Measurements from ENCODE around the gene ZFAND5. TPM values are rescaled to one million over a fixed set of nuclear protein-coding genes. Genes with fewer than 3 reads are reported as not detected.

The ZFAND5 gene
- total and polyA plus RNA-seq, 2 of the 13 experiments (the other 11 are each of a cell fraction or from before 2014, with no cell fraction given), result 53.4 to 60.2 TPM

DNA sequence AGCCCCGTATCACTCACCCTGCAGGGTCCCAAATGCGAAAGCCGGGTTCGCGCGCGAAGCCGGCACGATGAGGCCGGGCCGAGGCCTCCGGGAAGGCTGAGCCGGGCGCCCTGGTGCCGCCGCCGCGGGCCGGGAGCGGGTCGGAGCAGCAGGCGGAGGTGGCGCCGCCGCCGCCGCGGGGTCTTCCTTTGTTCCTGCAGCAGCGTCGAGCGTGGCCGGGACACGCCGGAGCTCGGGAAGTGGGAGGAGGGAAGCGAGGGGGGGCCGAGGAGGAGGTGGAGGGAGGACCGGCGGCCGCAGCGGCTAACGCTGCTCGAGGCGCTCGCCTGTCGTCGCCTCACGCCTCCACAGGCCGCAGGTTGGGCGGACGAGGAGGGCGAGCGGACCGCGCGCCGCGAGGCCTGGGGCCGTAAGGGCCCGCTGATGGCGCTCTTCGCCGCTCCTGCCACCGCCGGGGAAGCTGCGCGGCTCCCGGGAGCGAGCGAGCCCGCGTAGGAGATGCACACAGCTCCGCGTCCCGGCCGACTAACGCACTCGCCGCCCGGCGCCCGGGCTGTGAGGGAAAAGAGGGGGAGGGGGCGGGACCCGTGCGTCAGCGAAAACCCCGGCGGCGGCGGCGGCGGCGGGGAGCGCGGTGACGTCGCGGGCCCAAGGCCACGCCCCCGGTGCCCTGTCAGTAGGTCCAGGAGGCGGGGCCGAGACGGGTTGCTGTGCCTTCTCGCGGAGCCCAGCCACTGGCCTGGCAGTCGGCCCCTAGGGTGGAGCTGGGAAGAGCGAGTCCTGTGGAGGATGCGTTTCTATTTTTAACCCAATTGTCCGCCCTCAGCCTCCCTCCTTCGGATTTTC lies at the start of gene ZFAND5 (continued):
- TF ChIP-seq NPAS2 (CRISPR knock-in tag; IDR thresholded peaks at IDR 0.05; ENCODE audit: borderline replicate concordance) (peak; percentile 75; the same call in 1 of the 2 replicates), RELA (CRISPR knock-in tag; IDR thresholded peaks at IDR 0.05) (no peak), STAT5B (CRISPR knock-in tag; IDR thresholded peaks at IDR 0.05) (no peak), TOE1 (CRISPR knock-in tag; IDR thresholded peaks at IDR 0.05) (no peak), FOSL1 (CRISPR knock-in tag; IDR thresholded peaks at IDR 0.05; ENCODE audit: borderline replicate concordance) (no peak), ZNF781 (CRISPR knock-in tag; IDR thresholded peaks at IDR 0.05; ENCODE audit: borderline replicate concordance, not compliant biosample characterization) (no peak), ZNF496 (CRISPR knock-in tag; IDR thresholded peaks at IDR 0.05; ENCODE audit: insufficient replicate concordance) (no peak), MAZ (IDR thresholded peaks at IDR 0.05; ENCODE audit: borderline replicate concordance, low read depth, low read length) (no peak), MAZ (CRISPR knock-in tag; IDR thresholded peaks at IDR 0.05; ENCODE audit: low read depth) (peak; percentile 93; the same call in 1 of the 2 replicates), FOXJ3 (CRISPR knock-in tag; IDR thresholded peaks at IDR 0.05; ENCODE audit: borderline replicate concordance) (no peak), ZNF350 (CRISPR knock-in tag; IDR thresholded peaks at IDR 0.05; ENCODE audit: borderline replicate concordance, low read depth) (no peak), NFRKB (IDR thresholded peaks at IDR 0.05) (no peak), NAIF1 (CRISPR knock-in tag; IDR thresholded peaks at IDR 0.05; ENCODE audit: borderline replicate concordance) (peak; percentile 53; the same call in 1 of the 2 replicates), HCFC1 (IDR thresholded peaks at IDR 0.05; ENCODE audit: low read depth, low read length) (no peak), MED1 (CRISPR knock-in tag; IDR thresholded peaks at IDR 0.05) (peak; percentile 67), FOXO1 (CRISPR knock-in tag; IDR thresholded peaks at IDR 0.05) (no peak), HDAC1 (CRISPR knock-in tag; IDR thresholded peaks at IDR 0.05) (no peak), ZNF556 (CRISPR knock-in tag; IDR thresholded peaks at IDR 0.05; ENCODE audit: borderline replicate concordance) (peak; percentile 18; the same call in 1 of the 2 replicates), ATRX (CRISPR knock-in tag; IDR thresholded peaks at IDR 0.05; ENCODE audit: borderline replicate concordance) (no peak), ERF (CRISPR knock-in tag; IDR thresholded peaks at IDR 0.05) (peak; percentile 93), ZNF614 (CRISPR knock-in tag; IDR thresholded peaks at IDR 0.05; ENCODE audit: borderline replicate concordance) (peak; percentile 54; the same call in 1 of the 2 replicates), ZNF83 (CRISPR knock-in tag; IDR thresholded peaks at IDR 0.05; ENCODE audit: borderline replicate concordance) (0 out of 2 replicates have a peak, but pooled peaks have one; percentile 56), NR2F6 (IDR thresholded peaks at IDR 0.05) (no peak), NR2F6 (CRISPR knock-in tag; IDR thresholded peaks at IDR 0.05) (no peak; the same call in 1 of the 2 replicates), ZNF577 (CRISPR knock-in tag; IDR thresholded peaks at IDR 0.05; ENCODE audit: borderline replicate concordance, low read depth) (no peak), CEBPG (CRISPR knock-in tag; IDR thresholded peaks at IDR 0.05) (no peak; the same call in 1 of the 2 replicates), POLR2A (IDR thresholded peaks at IDR 0.05; ENCODE audit: insufficient read depth in 1 of 2, low read depth in 2 of 2, low read length in 2 of 2) (peak; percentile 99), HNF4A (CRISPR knock-in tag; IDR thresholded peaks at IDR 0.05) (no peak), RORA (CRISPR knock-in tag; IDR thresholded peaks at IDR 0.05) (no peak), ZNF446 (CRISPR knock-in tag; IDR thresholded peaks at IDR 0.05) (peak; percentile 86; the same call in 1 of the 2 replicates)
- TF ChIP-seq, protein P1, sequence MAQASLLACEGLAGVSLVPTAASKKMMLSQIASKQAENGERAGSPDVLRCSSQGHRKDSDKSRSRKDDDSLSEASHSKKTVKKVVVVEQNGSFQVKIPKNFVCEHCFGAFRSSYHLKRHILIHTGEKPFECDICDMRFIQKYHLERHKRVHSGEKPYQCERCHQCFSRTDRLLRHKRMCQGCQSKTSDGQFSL (CRISPR knock-in tag; IDR thresholded peaks at IDR 0.05), result no peak
- TF ChIP-seq, protein P2, sequence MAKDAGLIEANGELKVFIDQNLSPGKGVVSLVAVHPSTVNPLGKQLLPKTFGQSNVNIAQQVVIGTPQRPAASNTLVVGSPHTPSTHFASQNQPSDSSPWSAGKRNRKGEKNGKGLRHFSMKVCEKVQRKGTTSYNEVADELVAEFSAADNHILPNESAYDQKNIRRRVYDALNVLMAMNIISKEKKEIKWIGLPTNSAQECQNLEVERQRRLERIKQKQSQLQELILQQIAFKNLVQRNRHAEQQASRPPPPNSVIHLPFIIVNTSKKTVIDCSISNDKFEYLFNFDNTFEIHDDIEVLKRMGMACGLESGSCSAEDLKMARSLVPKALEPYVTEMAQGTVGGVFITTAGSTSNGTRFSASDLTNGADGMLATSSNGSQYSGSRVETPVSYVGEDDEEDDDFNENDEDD (CRISPR knock-in tag; IDR thresholded peaks at IDR 0.05; ENCODE audit: borderline replicate concordance), result peak; percentile 22; the same call in 1 of the 2 replicates

Measured in HepG2 (cell line).